CD4-positive, alpha-beta memory T cell (primary cell): Measurements from ENCODE around the gene NCEH1. TPM values are rescaled to one million over a fixed set of nuclear protein-coding genes. Genes with fewer than 3 reads are reported as not detected.
A peak's percentile ranks its signal among the peaks of the same experiment; 100 is the strongest.
"Not testable (repeated sequence)": the region's sequence is repeated elsewhere in the genome, so short reads cannot be mapped to it uniquely, and the experiment has no call there.

Experiments used
- CTCF ChIA-PET: fragments of 350-600 bp; sonication (Branson Sonifier 250); formaldehyde crosslinking; loops from one replicate; lab custom pipeline; 2021; ENCODE audit warnings: inconsistent platforms; ENCODE audit not compliant: partially characterized antibody; lab: Charles Lee
- POLR2A ChIA-PET: fragments of 350-600 bp; sonication (Branson Sonifier 250); formaldehyde crosslinking; loops from one replicate; lab custom pipeline; 2021; ENCODE audit not compliant: partially characterized antibody; lab: Charles Lee
- DNase-seq, 5 donors: peaks; one replicate each; pipeline versions ENCODE4 v3.0.0 to v3.0.0-alpha.2; 2020 to 2022; ENCODE audit warnings: mixed read lengths in 1 of 5
- H3K27ac ChIP-seq: one replicate; pipeline ENCODE4 v1.7.0; 2013; ENCODE audit warnings: low read depth, low read length
- H3K27me3 ChIP-seq: 2 replicates; pipeline ENCODE4 v1.7.0; 2013; ENCODE audit warnings: mild to moderate bottlenecking, low read length, moderate library complexity; ENCODE audit not compliant: insufficient read depth
- H3K36me3 ChIP-seq: 2 replicates; pipeline ENCODE4 v1.7.0; 2013; ENCODE audit warnings: mild to moderate bottlenecking, low read length, moderate library complexity; ENCODE audit not compliant: insufficient read depth
- H3K4me1 ChIP-seq: 2 replicates; pipeline ENCODE4 v1.7.0; 2013; ENCODE audit warnings: mild to moderate bottlenecking, low read length, moderate library complexity; ENCODE audit not compliant: insufficient read depth
- H3K4me3 ChIP-seq, 2 donors: one replicate each; pipeline ENCODE4 v1.7.0; 2013; ENCODE audit warnings: low read length in 2 of 2, mild to moderate bottlenecking in 1 of 2
- H3K9me3 ChIP-seq, 2 donors: one replicate each; pipeline ENCODE4 v1.7.0; 2013; ENCODE audit warnings: low read length in 2 of 2, control low read depth in 1 of 2; ENCODE audit not compliant: control insufficient read depth in 1 of 2
- H3K27ac Mint-ChIP-seq, 7 donors: one replicate each; pipeline ENCODE4 v1.8.0; 2020 to 2021; ENCODE audit warnings: mixed read lengths in 7 of 7, mild to moderate bottlenecking in 6 of 7, inconsistent platforms in 3 of 7, moderate library complexity in 3 of 7
- H3K27me3 Mint-ChIP-seq, 2 donors: one replicate each; pipeline ENCODE4 v1.8.0; 2020 to 2021; ENCODE audit warnings: mixed read lengths in 2 of 2
- H3K36me3 Mint-ChIP-seq, 2 donors: one replicate each; pipeline ENCODE4 v1.8.0; 2020 to 2021; ENCODE audit warnings: mixed read lengths in 2 of 2, inconsistent platforms in 1 of 2, mild to moderate bottlenecking in 1 of 2
- H3K4me1 Mint-ChIP-seq, 4 donors: one replicate each; pipeline ENCODE4 v1.8.0; 2020 to 2021; ENCODE audit warnings: mixed read lengths in 4 of 4, mild to moderate bottlenecking in 1 of 4
- H3K4me3 Mint-ChIP-seq, 8 donors: one replicate each; pipeline ENCODE4 v1.8.0; 2020 to 2021; ENCODE audit warnings: mixed read lengths in 8 of 8, mild to moderate bottlenecking in 7 of 8, moderate library complexity in 6 of 8, inconsistent platforms in 3 of 8
- H3K9me3 Mint-ChIP-seq, 8 donors: one replicate each; pipeline ENCODE4 v1.8.0; 2020 to 2021; ENCODE audit warnings: mixed read lengths in 8 of 8, mild to moderate bottlenecking in 5 of 8, inconsistent platforms in 3 of 8, moderate library complexity in 1 of 8
- intact Hi-C: fragments of 100-400 bp; cut with micrococcal nuclease; formaldehyde crosslinking; loops from one replicate; pipeline ENCODE4 v1.15.1; 2023
- polyA plus RNA-seq, 2 donors: library from polyadenylated mRNA; unstranded; fragments of 300-500 nt; fragmentation: Illumina TruSeq; gene quantifications; one replicate each; pipeline ENCODE4 v1.2.3, GENCODE V29; 2021
- total RNA-seq, 2 experiments: library from RNA; stranded (reverse); gene quantifications; one replicate each; pipeline ENCODE4 v1.2.3, GENCODE V29; 2021

The NCEH1 gene
- total and polyA plus RNA-seq, 4 experiments from 2014 or later = 2.1 to 5.1 (median 3.4) TPM

DNA sequence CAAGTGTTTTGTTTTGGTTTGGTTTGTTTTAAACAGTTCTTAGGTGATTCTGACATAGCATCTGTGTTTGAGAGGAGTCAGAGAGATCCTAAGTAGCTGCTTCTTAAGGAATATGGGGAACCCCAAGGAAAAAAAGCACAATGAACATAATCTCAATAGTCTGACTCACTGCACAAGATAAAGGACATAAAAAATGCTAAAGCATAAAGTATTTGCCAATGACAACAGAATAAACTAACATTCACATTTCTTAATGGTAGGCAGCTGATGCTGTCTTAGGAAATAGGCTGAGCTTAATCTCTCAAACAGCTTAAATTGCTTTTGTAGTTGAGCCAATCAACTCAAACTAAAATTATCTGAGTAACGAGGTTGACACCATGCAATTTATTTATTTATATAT, 2.9 kb downstream of the NCEH1 start:
- H3K4me1 ChIP-seq = peaks cover 11% of the 10 kb centered on the region
- Mint-ChIP-seq H3K27me3 (no peaks in the 10 kb centered on the region), H3K9me3 (no peaks in the 10 kb centered on the region), H3K4me3 (peak overlapping the region in 1 of 8 donors; percentile 21), H3K4me1 (peaks cover 14 to 34% (median 24%) of the 10 kb centered on the region in 4 donors), H3K36me3 (peaks cover 0 to 3% of the 10 kb centered on the region in 2 donors), H3K27ac (no peak overlapping the region)
- intact Hi-C loops = no loop called here
- H3K36me3 ChIP-seq = no peaks in the 10 kb centered on the region
- POLR2A ChIA-PET = no interaction called here
- DNase-seq = no peak
- no peaks in the 10 kb centered on the region for H3K27me3 ChIP-seq
- H3K4me3 ChIP-seq = no peak overlapping the region
- CTCF ChIA-PET = interaction anchor here (1.1 to 1.3 kb wide), 2 partner anchors 9 to 36 kb away, joined by 4 read pairs; no protein-coding TSS in a partner anchor
- H3K9me3 ChIP-seq = no peaks in the 10 kb centered on the region
- H3K27ac ChIP-seq = no peak overlapping the region

DNA sequence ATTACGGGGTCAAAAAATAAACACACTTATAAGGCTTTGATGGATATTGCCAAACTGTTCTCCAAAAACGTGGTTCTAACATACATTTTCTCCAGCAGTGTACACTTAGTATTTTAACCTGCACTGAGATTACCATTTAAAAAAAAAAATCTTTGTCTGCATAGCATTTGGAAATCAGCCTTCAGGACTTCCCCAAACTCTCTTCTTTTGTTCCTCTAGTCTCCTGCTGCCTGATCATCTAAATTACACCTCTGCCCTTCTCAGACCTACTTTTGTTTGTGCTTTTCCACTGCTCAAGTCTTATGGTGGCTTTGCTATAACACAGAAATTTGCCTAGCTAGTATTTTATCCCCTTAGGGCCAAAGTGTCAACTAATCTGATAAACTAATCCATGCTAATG, 3.8 kb downstream of the NCEH1 start:
- ChIA-PET CTCF (interaction anchor here (1.3 kb wide), 1 partner anchor 10 kb away, joined by 4 read pairs; no protein-coding TSS in a partner anchor), POLR2A (no interaction called here)
- Histone ChIP-seq H3K4me3 (no peak overlapping the region), H3K9me3 (no peaks in the 10 kb centered on the region), H3K27me3 (no peaks in the 10 kb centered on the region), H3K27ac (no peak overlapping the region), H3K36me3 (no peaks in the 10 kb centered on the region), H3K4me1 (peaks cover 11% of the 10 kb centered on the region)
- no peaks in the 10 kb centered on the region for H3K27me3 Mint-ChIP-seq
- intact Hi-C loops = no loop called here
- H3K4me1 Mint-ChIP-seq = peaks cover 14 to 34% (median 24%) of the 10 kb centered on the region in 4 donors
- no peak overlapping the region for H3K27ac Mint-ChIP-seq
- peaks cover 3% of the 10 kb centered on the region in 2 donors for H3K36me3 Mint-ChIP-seq
- H3K4me3 Mint-ChIP-seq = no peak overlapping the region
- DNase-seq = no peak
- H3K9me3 Mint-ChIP-seq = no peaks in the 10 kb centered on the region

DNA sequence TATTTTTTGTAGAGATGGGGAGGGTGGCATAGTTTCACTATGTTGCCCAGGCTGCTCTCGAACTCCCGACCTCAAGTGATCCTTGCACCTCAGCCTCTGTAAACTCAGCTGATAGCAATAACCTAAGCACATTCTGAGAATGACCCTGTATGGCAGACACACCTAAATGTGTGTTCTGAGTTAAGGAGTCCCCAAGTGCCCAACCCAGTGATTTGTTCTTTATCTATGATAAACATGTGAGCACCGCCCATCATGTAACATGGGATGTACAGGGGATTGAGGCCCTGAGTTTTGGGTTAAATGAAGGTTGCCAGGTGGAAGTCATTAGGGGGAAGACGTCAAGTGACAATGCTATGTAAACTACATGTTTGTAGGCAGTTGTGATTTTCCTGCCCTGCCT, 5.7 kb downstream of the NCEH1 start:
- intact Hi-C loops = no loop called here
- CTCF ChIA-PET = interaction anchor here (0.9 to 1.2 kb wide), 2 partner anchors 12 to 37 kb away, joined by 3 read pairs; no protein-coding TSS in a partner anchor

DNA sequence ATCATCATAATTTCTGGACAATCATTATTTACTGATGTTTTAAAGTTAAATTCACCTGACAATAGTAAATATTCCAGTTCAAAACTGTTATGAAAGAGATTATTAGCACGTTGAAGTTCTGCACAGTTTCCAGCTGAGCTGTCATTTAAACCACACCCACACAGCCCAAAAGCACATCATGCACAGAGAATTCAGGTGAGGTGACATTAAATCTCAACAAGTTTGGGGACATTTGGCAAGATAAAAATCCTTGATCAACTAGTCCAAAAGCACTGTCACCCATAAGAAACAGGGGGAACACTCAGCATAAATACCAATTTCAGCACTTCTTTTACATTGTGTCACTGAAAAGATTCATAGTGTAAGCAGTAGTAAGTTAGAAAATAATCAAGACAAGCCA, 6.9 kb downstream of the NCEH1 start:
- no peak for DNase-seq
- Mint-ChIP-seq H3K9me3 (no peaks in the 10 kb centered on the region), H3K4me3 (no peak overlapping the region), H3K36me3 (peaks cover 0 to 11% of the 10 kb centered on the region in 2 donors), H3K27ac (peak overlapping the region in 1 of 7 donors; percentile 50), H3K27me3 (no peaks in the 10 kb centered on the region), H3K4me1 (peaks cover 6 to 11% (median 9%) of the 10 kb centered on the region in 4 donors)
- Histone ChIP-seq H3K9me3 (no peaks in the 10 kb centered on the region), H3K4me1 (no peaks in the 10 kb centered on the region), H3K4me3 (no peak overlapping the region), H3K36me3 (no peaks in the 10 kb centered on the region), H3K27me3 (no peaks in the 10 kb centered on the region), H3K27ac (no peak overlapping the region)
- ChIA-PET POLR2A (interaction anchor here (0.6 kb wide), 1 partner anchor 540 kb away, joined by 3 read pairs; no protein-coding TSS in a partner anchor), CTCF (interaction anchor here (0.6 to 1.4 kb wide), 6 partner anchors 9 to 43 kb away, joined by 3 read pairs; no protein-coding TSS in a partner anchor)
- intact Hi-C loops = no loop called here

More for the DNA sequence above, 5.7 kb downstream of the NCEH1 start:
- H3K9me3 Mint-ChIP-seq = no peaks in the 10 kb centered on the region
- Histone ChIP-seq H3K27me3 (no peaks in the 10 kb centered on the region), H3K36me3 (no peaks in the 10 kb centered on the region), H3K4me3 (no peak overlapping the region), H3K9me3 (no peaks in the 10 kb centered on the region), H3K27ac (no peak overlapping the region), H3K4me1 (peaks cover 10% of the 10 kb centered on the region)
- no peak for DNase-seq
- POLR2A ChIA-PET = no interaction called here
- peak overlapping the region in 1 of 7 donors; percentile 48 for H3K27ac Mint-ChIP-seq
- peaks cover 14 to 23% (median 18%) of the 10 kb centered on the region in 4 donors for H3K4me1 Mint-ChIP-seq
- H3K27me3 Mint-ChIP-seq = no peaks in the 10 kb centered on the region
- peaks cover 0 to 11% of the 10 kb centered on the region in 2 donors for H3K36me3 Mint-ChIP-seq
- no peak overlapping the region for H3K4me3 Mint-ChIP-seq

DNA sequence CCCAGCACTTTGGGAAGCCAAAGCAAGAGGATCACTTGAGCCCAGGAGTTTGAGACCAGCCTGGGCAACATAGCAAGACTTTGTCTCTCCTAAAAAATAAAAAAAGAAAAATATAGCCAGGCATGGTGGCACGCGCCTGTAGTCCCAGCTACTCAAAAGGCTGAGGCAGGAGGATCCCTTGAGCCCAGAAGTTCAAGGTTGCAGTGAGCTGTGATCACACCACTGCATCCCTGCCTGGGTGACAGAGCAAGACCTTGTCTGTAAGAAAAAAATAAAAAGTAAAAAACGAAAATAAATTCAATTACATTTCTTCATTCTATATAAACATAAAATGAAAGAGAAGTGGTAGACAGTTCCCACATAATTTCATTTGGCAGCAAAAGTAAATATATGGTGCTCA, 8.1 kb downstream of the NCEH1 start:
- H3K36me3 ChIP-seq, H3K27me3 Mint-ChIP-seq, H3K27me3 ChIP-seq, H3K9me3 ChIP-seq, H3K4me3 ChIP-seq, H3K27ac ChIP-seq, CTCF ChIA-PET, H3K9me3 Mint-ChIP-seq, DNase-seq, intact Hi-C loops, POLR2A ChIA-PET, H3K4me3 Mint-ChIP-seq, H3K4me1 ChIP-seq, H3K27ac Mint-ChIP-seq: not testable (repeated sequence)
- peaks cover 0 to 11% of the 10 kb centered on the region in 2 donors for H3K36me3 Mint-ChIP-seq
- peaks cover 2 to 11% (median 5%) of the 10 kb centered on the region in 4 donors for H3K4me1 Mint-ChIP-seq

DNA sequence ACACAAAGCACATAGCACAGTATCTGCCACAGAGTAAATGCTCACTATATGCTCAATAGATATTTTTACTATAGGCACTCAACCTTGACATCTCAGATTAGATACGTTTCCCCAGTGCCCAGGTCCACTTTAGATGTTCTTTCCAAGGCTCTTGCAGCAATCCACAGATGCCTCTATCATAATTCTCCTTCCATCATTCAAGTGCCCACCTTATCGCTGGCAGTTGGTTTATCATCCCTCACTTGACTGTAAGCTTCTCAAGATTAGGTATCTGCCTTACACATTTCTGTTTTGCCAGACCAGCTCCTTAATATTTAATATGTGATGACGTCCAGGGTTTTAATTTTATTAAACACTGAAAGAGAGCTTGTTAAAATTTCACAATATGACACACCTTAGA, 8.6 kb downstream of the NCEH1 start:
- Mint-ChIP-seq H3K9me3 (peaks cover 0 to 1% (median 0%) of the 10 kb centered on the region in 8 donors), H3K36me3 (peaks cover 0 to 11% of the 10 kb centered on the region in 2 donors), H3K27me3 (no peaks in the 10 kb centered on the region), H3K4me3 (no peak overlapping the region), H3K27ac (no peak overlapping the region), H3K4me1 (peaks cover 2 to 11% (median 5%) of the 10 kb centered on the region in 4 donors)
- Histone ChIP-seq H3K9me3 (no peaks in the 10 kb centered on the region), H3K4me3 (no peak overlapping the region), H3K4me1 (no peaks in the 10 kb centered on the region), H3K27ac (no peak overlapping the region), H3K36me3 (no peaks in the 10 kb centered on the region), H3K27me3 (no peaks in the 10 kb centered on the region)
- ChIA-PET CTCF (interaction anchor here (1.2 kb wide), 1 partner anchor 18 kb away, joined by 5 read pairs; no protein-coding TSS in a partner anchor), POLR2A (no interaction called here)
- no peak for DNase-seq
- intact Hi-C loops = no loop called here

DNA sequence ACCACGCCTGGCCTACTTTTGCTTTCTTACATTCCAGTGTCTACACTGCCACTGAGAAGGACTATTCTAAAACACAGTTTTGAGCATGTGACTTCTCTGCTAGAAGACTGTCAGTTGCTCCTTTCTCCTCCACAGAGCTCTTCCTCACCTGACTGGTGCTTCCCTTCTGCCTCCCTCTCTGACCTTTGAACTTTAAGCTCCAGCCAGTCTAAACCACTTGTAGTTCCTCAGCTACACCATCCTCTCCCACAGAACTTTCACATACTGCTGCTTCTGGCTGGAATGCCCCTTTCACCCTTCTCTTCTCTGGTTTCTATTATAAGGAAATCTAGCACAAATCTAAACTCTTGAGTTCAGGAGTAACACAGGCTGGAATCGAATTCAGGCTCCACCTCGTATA, 9.1 kb downstream of the NCEH1 start:
- H3K27me3 Mint-ChIP-seq = no peaks in the 10 kb centered on the region

More for the DNA sequence above, 9.1 kb downstream of the NCEH1 start:
- Histone ChIP-seq H3K9me3 (no peaks in the 10 kb centered on the region), H3K36me3 (no peaks in the 10 kb centered on the region), H3K4me1 (no peaks in the 10 kb centered on the region), H3K27ac (no peak overlapping the region), H3K4me3 (no peak overlapping the region), H3K27me3 (no peaks in the 10 kb centered on the region)
- H3K4me1 Mint-ChIP-seq = peaks cover 0 to 11% (median 4%) of the 10 kb centered on the region in 4 donors
- ChIA-PET POLR2A (interaction anchor here (1.1 kb wide), 1 partner anchor 9 kb away, joined by 3 read pairs; the partner anchor contains the start of gene NCEH1), CTCF (interaction anchor here (1.2 kb wide), 1 partner anchor 18 kb away, joined by 5 read pairs; no protein-coding TSS in a partner anchor)
- H3K4me3 Mint-ChIP-seq = no peak overlapping the region
- no peak for DNase-seq
- H3K36me3 Mint-ChIP-seq = peaks cover 0 to 11% of the 10 kb centered on the region in 2 donors
- peak overlapping the region in 1 of 7 donors; percentile 10 for H3K27ac Mint-ChIP-seq
- H3K9me3 Mint-ChIP-seq = peaks cover 0 to 1% (median 0%) of the 10 kb centered on the region in 8 donors
- intact Hi-C loops = no loop called here
